Pancreas (tissue), 10 donors: Measurements from ENCODE around the gene CARD14. TPM values are rescaled to one million over a fixed set of nuclear protein-coding genes. Genes with fewer than 3 reads are reported as not detected.

Experiments used
- ATAC-seq, 4 donors: fragments of 200-7000 bp; cut with Tn5 transposase; one replicate each; pipeline versions ENCODE4 v1.8.0 to v1.9.1; 2020; ENCODE audit warnings: mild to moderate bottlenecking in 4 of 4, moderate library complexity in 4 of 4
- DNase-seq, 6 donors: peaks; one replicate each; pipeline ENCODE4 v3.0.0-alpha.2; 2020
- FAIRE-seq: peaks from 2 replicates; lab custom pipeline; 2012; peaks lifted over from hg19 to GRCh38; lab: Jason Lieb, UNC
- H3K27ac ChIP-seq, 4 donors: fragments of 200-600 bp; sonication (generic); 1 replicate in 3 of 4; 2 replicates in 1 of 4; pipeline versions ENCODE4 v1.5.0 to v1.8.0; 2020
- H3K27me3 ChIP-seq, 4 donors: fragments of 200-600 bp; one replicate each; pipeline ENCODE4 v1.8.0; 2021
- H3K36me3 ChIP-seq, 3 donors: fragments of 200-600 bp; sonication (generic) in 1 of 3; one replicate each; pipeline versions ENCODE4 v1.5.0 to v1.8.0; 2020 to 2021
- H3K4me1 ChIP-seq, 3 donors: fragments of 200-600 bp; one replicate each; pipeline ENCODE4 v1.8.0; 2021
- H3K4me3 ChIP-seq, 4 donors: fragments of 200-600 bp; sonication (generic) in 2 of 4; one replicate each; pipeline versions ENCODE4 v1.5.0 to v1.8.0; 2020 to 2021
- H3K9me3 ChIP-seq, 4 donors: fragments of 200-600 bp; one replicate each; pipeline ENCODE4 v1.8.0; 2021
- CTCF ChIP-seq, 4 donors: fragments of 200-600 bp; sonication (generic) in 3 of 4; IDR thresholded peaks; one replicate each; pipeline versions ENCODE4 v1.5.0 to v1.8.0; 2021; ENCODE audit warnings: antibody characterized with exemption in 4 of 4
- WGBS, 2 donors: extraction: QIAGEN DNeasy Blood & Tissue Kit; methylation state at CpG; one replicate each; pipeline ENCODE4 v1.1.7; 2013; 5-methylcytosine and 5-hydroxymethylcytosine counted together
- intact Hi-C, 3 donors: fragments of 100-400 bp; cut with DNase I; formaldehyde crosslinking; loops; one replicate each; pipeline versions ENCODE4 v1.11.1 to v1.14.2; 2022
- polyA plus RNA-seq, 2 donors: library from polyadenylated mRNA; stranded (reverse); fragments of 200-250 nt; gene quantifications; one replicate each; pipeline ENCODE4 v1.2.3, GENCODE V29; 2013
- total RNA-seq, 6 donors: library from RNA; stranded (reverse); fragmentation: NEBNext Ultra II Directional in 4 of 6; extraction: Animal tissue kit (Norgen Biotek cat#: 25700) in 4 of 6; gene quantifications; one replicate each; pipeline versions ENCODE4 v1.2.1 to v1.2.4, GENCODE V29; 2021 to 2023
- donor health status: healthy with polysubstance abuse.
- donor health status: DM: no; HTN: no; CAD: no; lungs with moderate emphysema.
- donor health status: DM: no; HTN: no; CAD: no.
- donor health status: control.
- donor health status: control.
- donor health status: Bipolar disorder and iron deficiency.
- donor health status: DM: yes; HTN: yes; CAD: no.
- donor health status: DM: no; HTN: no; CAD: no.
- donor health status: DM: no; HTN: no; CAD: no.
- donor health status: DM: yes; HTN: yes; CAD: no.

CARD14 gene
- total and polyA plus RNA-seq, 8 donors: 0.06 to 0.33 (median 0.28) TPM; not detected in 3

GRCh38 chr17:80141463-80142165 is 28.2 kb upstream of the CARD14 start:
- Histone ChIP-seq H3K4me1 (peaks cover 0 to 17% (median 0%) of the 10 kb centered on the region in 3 donors), H3K4me3 (no peak overlapping the region), H3K27ac (no peak overlapping the region), H3K36me3 (peaks cover 4 to 72% (median 52%) of the 10 kb centered on the region in 3 donors), H3K27me3 (no peaks in the 10 kb centered on the region), H3K9me3 (no peaks in the 10 kb centered on the region)
- FAIRE-seq (no peak), DNase-seq (no peak), ATAC-seq (no peak)
- intact Hi-C loops: no loop called here
- no peak for TF ChIP-seq CTCF (IDR thresholded peaks at IDR 0.05)
- WGBS, 2 donors: 92 to 95% methylated on average over 7 of the region's 7 CpGs

GRCh38 chr17:80142929-80143328 is 26.9 kb upstream of the CARD14 start:
- DNase-seq (no peak), FAIRE-seq (no peak), ATAC-seq (no peak)
- WGBS, 2 donors: 92 to 96% methylated on average over 6 of the region's 6 CpGs
- Histone ChIP-seq H3K4me1 (peaks cover 0 to 17% (median 0%) of the 10 kb centered on the region in 3 donors), H3K4me3 (no peak overlapping the region), H3K36me3 (peaks cover 4 to 59% (median 41%) of the 10 kb centered on the region in 3 donors), H3K27me3 (no peaks in the 10 kb centered on the region), H3K9me3 (no peaks in the 10 kb centered on the region), H3K27ac (no peak overlapping the region)
- TF ChIP-seq CTCF (IDR thresholded peaks at IDR 0.05): no peak
- intact Hi-C loops: no loop called here

GRCh38 chr17:80145076-80146075 is 24.5 kb upstream of the CARD14 start:
- no peak for FAIRE-seq
- no peak for DNase-seq
- Histone ChIP-seq H3K27ac (no peak overlapping the region), H3K4me1 (peaks cover 0 to 20% (median 0%) of the 10 kb centered on the region in 3 donors), H3K27me3 (no peaks in the 10 kb centered on the region), H3K9me3 (no peaks in the 10 kb centered on the region), H3K4me3 (peak overlapping the region in 3 of 4 donors; percentile 73 to 98 (median 95)), H3K36me3 (peaks cover 4 to 35% (median 18%) of the 10 kb centered on the region in 3 donors)
- 52 to 59% methylated on average over 10 of the region's 10 CpGs for WGBS, 2 donors
- no peak for ATAC-seq
- intact Hi-C loops: no loop called here
- TF ChIP-seq CTCF (IDR thresholded peaks at IDR 0.05): no peak

GRCh38 chr17:80146121-80147034 is 23.5 kb upstream of the CARD14 start:
- peaks cover 4 to 25% (median 14%) of the 10 kb centered on the region in 3 donors for H3K36me3 ChIP-seq
- TF ChIP-seq CTCF (IDR thresholded peaks at IDR 0.05): no peak
- 0% methylated on average over 61 to 69 of the region's 69 CpGs for WGBS, 2 donors
- ATAC-seq: peak; percentile 6 to 16 (median 10)
- H3K4me1 ChIP-seq: peaks cover 0 to 20% (median 0%) of the 10 kb centered on the region in 3 donors
- intact Hi-C loops: no loop called here
- no peak for FAIRE-seq
- H3K4me3 ChIP-seq: peak overlapping the region; percentile 73 to 98 (median 96)
- peak overlapping the region in 3 of 4 donors; percentile 59 to 81 (median 75) for H3K27ac ChIP-seq
- no peaks in the 10 kb centered on the region for H3K9me3 ChIP-seq
- DNase-seq: peak in 3 of 6 donors; percentile 10 to 83 (median 64)
- H3K27me3 ChIP-seq: no peaks in the 10 kb centered on the region
